Endothelial cell of umbilical vein (primary cell): ENCODE results near the gene SLCO2B1. TPM values are rescaled to one million over a fixed set of nuclear protein-coding genes. Genes with fewer than 3 reads are reported as not detected.

Experiments used
- BruUV-seq: library from RNA; stranded (reverse); fragments of 400-500 nt; replicated peaks from 2 replicates; lab custom pipeline; 2021; lab: Mats Ljungman, UMichigan
- CTCF ChIA-PET: fragments of 300-600, 350-600 bp; sonication (Branson Sonifier 250); formaldehyde crosslinking; loops from one replicate; lab custom pipeline; 2021; ENCODE audit warnings: antibody characterized with exemption, inconsistent platforms; lab: Charles Lee
- POLR2A ChIA-PET: fragments of 300-600, 350-600 bp; sonication (Branson Sonifier 250); formaldehyde crosslinking; loops from one replicate; lab custom pipeline; 2021; ENCODE audit warnings: antibody characterized with exemption, inconsistent platforms; lab: Charles Lee
- DNase-seq: peaks from one replicate; pipeline ENCODE4 v3.0.0-alpha.2; 2011; ENCODE audit warnings: low read depth, low spot score
- FAIRE-seq: peaks from 2 replicates; lab custom pipeline; 2011; peaks lifted over from hg19 to GRCh38; lab: Jason Lieb, UNC
- H2AFZ ChIP-seq: 2 replicates; pipeline ENCODE4 v1.6.0; 2012; ENCODE audit warnings: low read depth, low read length, control low read depth, inconsistent platforms
- H3K27ac ChIP-seq: 2 replicates; pipeline ENCODE4 v1.5.1; 2011; ENCODE audit warnings: low read depth, mild to moderate bottlenecking, control low read depth, low read length, moderate library complexity; ENCODE audit not compliant: insufficient read depth
- H3K27me3 ChIP-seq, 2 experiments: 2 replicates each; pipeline versions ENCODE4 v1.6.0 to v1.6.1; 2011; ENCODE audit warnings: low read length in 2 of 2, mixed read lengths in 1 of 2; ENCODE audit not compliant: control insufficient read depth in 2 of 2, insufficient read depth in 2 of 2
- H3K36me3 ChIP-seq, 2 experiments: 2 replicates in 1 of 2; 3 replicates in 1 of 2; pipeline ENCODE4 v1.5.1; 2011; ENCODE audit warnings: low read length in 2 of 2, mild to moderate bottlenecking in 1 of 2, moderate library complexity in 1 of 2; ENCODE audit not compliant: control insufficient read depth in 2 of 2, insufficient read depth in 2 of 2; ENCODE audit errors: extremely low read depth in 1 of 2
- H3K4me1 ChIP-seq: 3 replicates; pipeline ENCODE4 v1.5.1; 2011; ENCODE audit warnings: mild to moderate bottlenecking, low read length; ENCODE audit not compliant: control insufficient read depth, insufficient read depth; ENCODE audit errors: extremely low read depth
- H3K4me2 ChIP-seq: 2 replicates; pipeline ENCODE4 v1.6.1; 2011; ENCODE audit warnings: low read length, control low read depth, mixed read lengths; ENCODE audit not compliant: insufficient read depth
- H3K4me3 ChIP-seq, 3 experiments: fragments of 200-600 bp in 1 of 3; sonication (generic), shearing (Covaris generic) in 1 of 3; replicated peaks in 1 of 3; 2 replicates each; pipeline ENCODE4 v1.5.1; 2011 to 2016; ENCODE audit warnings: control low read depth in 3 of 3, low read length in 3 of 3, mild to moderate bottlenecking in 2 of 3, inconsistent platforms in 1 of 3, low read depth in 1 of 3, moderate library complexity in 1 of 3; ENCODE audit not compliant: insufficient read depth in 1 of 3
- H3K79me2 ChIP-seq: 2 replicates; pipeline ENCODE4 v1.6.0; 2012; ENCODE audit warnings: low read length, inconsistent platforms; ENCODE audit not compliant: control insufficient read depth, insufficient read depth
- H3K9ac ChIP-seq: replicated peaks from 2 replicates; pipeline ENCODE3; 2011; ENCODE audit warnings: low read length, control low read depth; ENCODE audit not compliant: insufficient read depth; ENCODE audit errors: extremely low read depth
- H3K9me1 ChIP-seq: replicated peaks from 3 replicates; pipeline ENCODE4 v1.6.0; 2011; ENCODE audit warnings: mild to moderate bottlenecking, low read length; ENCODE audit not compliant: control insufficient read depth, insufficient read depth; ENCODE audit errors: extremely low read depth
- H3K9me3 ChIP-seq: replicated peaks from 2 replicates; pipeline ENCODE4 v1.5.1; 2012; ENCODE audit warnings: low read length, inconsistent platforms; ENCODE audit not compliant: control insufficient read depth, insufficient read depth
- H4K20me1 ChIP-seq: replicated peaks from 2 replicates; pipeline ENCODE3; 2011; ENCODE audit warnings: mild to moderate bottlenecking, low read length; ENCODE audit not compliant: control insufficient read depth, insufficient read depth; ENCODE audit errors: extremely low read depth
- EZH2 ChIP-seq: IDR thresholded peaks from 2 replicates; pipeline ENCODE4 v1.6.1; 2012; ENCODE audit warnings: borderline replicate concordance, low read depth, mild to moderate bottlenecking, moderate library complexity, low read length, inconsistent platforms; ENCODE audit not compliant: severe bottlenecking
- GATA2 ChIP-seq: IDR thresholded peaks from 2 replicates; pipeline ENCODE4 v1.7.0; 2011; ENCODE audit warnings: low read depth, mild to moderate bottlenecking, moderate library complexity, mixed read lengths, low read length; ENCODE audit not compliant: insufficient read length, insufficient read depth
- JUN ChIP-seq: IDR thresholded peaks from 2 replicates; pipeline ENCODE4 v1.6.1; 2011; ENCODE audit warnings: borderline replicate concordance, low read depth; ENCODE audit not compliant: insufficient read length, insufficient read depth
- dilution Hi-C: fragments of 300-500 bp; cut with MboI; formaldehyde crosslinking; loops from one replicate; pipeline ENCODE4 v1.15.0; 2019; ENCODE audit warnings: low sequenced_read_pairs; ENCODE audit not compliant: extremely low pct_ligation_motif_present
- intact Hi-C: fragments of 100-400 bp; cut with micrococcal nuclease; formaldehyde crosslinking; loops from one replicate; pipeline ENCODE4 v1.10.0; 2022
- polyA plus RNA-seq, 4 experiments: library from polyadenylated mRNA; depleted of rRNA in 3 of 4; stranded (reverse) in 3 of 4; unstranded in 1 of 4; fragments of >200 nt; gene quantifications; 2 replicates each; pipeline versions ENCODE4 v1.2.1 to v1.2.3, GENCODE V29; 2011 to 2012; ENCODE audit warnings: missing spikeins in 1 of 4
- total RNA-seq: library from RNA; stranded (reverse); gene quantifications from 2 replicates; pipeline ENCODE4 v1.2.3, GENCODE V29; 2021

SLCO2B1 gene
- total and polyA plus RNA-seq, 2 donors (not counting 3 experiments of a cell fraction or from before 2014, with no cell fraction given), result 0.04 TPM; not detected in 1

GRCh38 chr11:75161506-75162095 lies 10.7 kb downstream of the SLCO2B1 start:
- Histone ChIP-seq H3K9me3 (no peaks in the 10 kb centered on the region), H3K36me3 (no peaks in the 10 kb centered on the region), H3K79me2 (no peaks in the 10 kb centered on the region), H3K4me1 (peaks cover 11% of the 10 kb centered on the region), H3K4me2 (peak overlapping the region; percentile 27), H4K20me1 (no peaks in the 10 kb centered on the region), H3K9me1 (no peaks in the 10 kb centered on the region), H3K9ac (no peak overlapping the region), H3K27me3 (no peaks in the 10 kb centered on the region), H3K27ac (peak overlapping the region; percentile 52), H2AFZ (peak overlapping the region; percentile 49), H3K4me3 (no peak overlapping the region)
- DNase-seq (peak; percentile 72), FAIRE-seq (peak; percentile 97)
- intact Hi-C loops, result loop anchor here (1.0 kb wide), 2 partner anchors 17 to 44 kb away; no protein-coding TSS in a partner anchor
- dilution Hi-C loops, result no loop called here
- ChIA-PET CTCF (interaction anchor here (0.7 to 1.2 kb wide), 6 partner anchors 9 to 43 kb away, joined by 3 to 5 read pairs (median 4); no protein-coding TSS in a partner anchor), POLR2A (no interaction called here)
- TF ChIP-seq JUN, result no peak
- BruUV-seq, result no TSS peak

- no peak for DNase-seq
- dilution Hi-C loops, result no loop called here
- CTCF ChIA-PET, result interaction anchor here (1.0 to 2.0 kb wide), 7 partner anchors 19 to 86 kb away, joined by 3 to 12 read pairs (median 6); no protein-coding TSS in a partner anchor
- Histone ChIP-seq H2AFZ (no peak overlapping the region), H4K20me1 (no peaks in the 10 kb centered on the region), H3K79me2 (no peaks in the 10 kb centered on the region), H3K27ac (no peak overlapping the region), H3K9me1 (no peaks in the 10 kb centered on the region), H3K36me3 (no peaks in the 10 kb centered on the region), H3K27me3 (no peaks in the 10 kb centered on the region), H3K9me3 (no peaks in the 10 kb centered on the region), H3K4me3 (no peak overlapping the region), H3K4me1 (peaks cover 11% of the 10 kb centered on the region), H3K4me2 (no peak overlapping the region), H3K9ac (no peak overlapping the region)
- POLR2A ChIA-PET, result no interaction called here
- intact Hi-C loops, result no loop called here
- BruUV-seq, result no TSS peak
- no peak for FAIRE-seq
- TF ChIP-seq GATA2 (no peak), EZH2 (no peak)
Measured at GRCh38 chr11:75162954-75163353, 12.0 kb downstream of the SLCO2B1 start.
